H1 (cell line): ENCODE results near the gene SLC35D2. TPM values are rescaled to one million over a fixed set of nuclear protein-coding genes. Genes with fewer than 3 reads are reported as not detected.

ENCODE experiments used
- CTCF ChIA-PET: fragments of 300-600 bp; sonication (Branson Sonifier 250); formaldehyde crosslinking; loops from one replicate; lab custom pipeline; 2021; ENCODE audit not compliant: partially characterized antibody; lab: Charles Lee
- POLR2A ChIA-PET: fragments of 300-600 bp; sonication (Branson Sonifier 250); formaldehyde crosslinking; loops from one replicate; lab custom pipeline; 2021; ENCODE audit warnings: inconsistent platforms; ENCODE audit not compliant: partially characterized antibody; lab: Charles Lee
- DNase-seq, 2 experiments: peaks; one replicate each; pipeline versions ENCODE4 v3.0.0 to v3.0.0-alpha.2; 2010 to 2022; ENCODE audit warnings: low spot score in 2 of 2, low read depth in 1 of 2, mixed read lengths in 1 of 2
- FAIRE-seq: peaks from 2 replicates; lab custom pipeline; 2011; peaks lifted over from hg19 to GRCh38; lab: Jason Lieb, UNC
- H2AFZ ChIP-seq: 2 replicates; pipeline ENCODE4 v1.8.1; 2012; ENCODE audit warnings: low read length, inconsistent platforms
- H2AK5ac ChIP-seq: 2 replicates; pipeline ENCODE4 v1.6.1; 2013; ENCODE audit warnings: low read depth, low read length
- H2BK120ac ChIP-seq: replicated peaks from 2 replicates; pipeline ENCODE3; 2013; ENCODE audit warnings: low read depth, low read length, inconsistent platforms
- H2BK12ac ChIP-seq: 2 replicates; pipeline ENCODE4 v1.6.1; 2013; ENCODE audit warnings: low read depth, low read length
- H2BK15ac ChIP-seq: 2 replicates; pipeline ENCODE4 v1.6.1; 2013; ENCODE audit warnings: low read length
- H2BK20ac ChIP-seq: 2 replicates; pipeline ENCODE4 v1.6.1; 2013; ENCODE audit warnings: low read length
- H2BK5ac ChIP-seq: 2 replicates; pipeline ENCODE4 v1.6.1; 2013; ENCODE audit warnings: low read depth, low read length
- H3K14ac ChIP-seq: 2 replicates; pipeline ENCODE4 v1.6.1; 2013; ENCODE audit warnings: inconsistent platforms; ENCODE audit not compliant: insufficient read length
- H3K18ac ChIP-seq: 2 replicates; pipeline ENCODE4 v1.6.1; 2013; ENCODE audit warnings: low read length; ENCODE audit errors: extremely low read depth
- H3K23ac ChIP-seq: 2 replicates; pipeline ENCODE4 v1.6.1; 2013; ENCODE audit warnings: inconsistent platforms; ENCODE audit not compliant: insufficient read length
- H3K23me2 ChIP-seq: 2 replicates; pipeline ENCODE4 v1.6.1; 2013; ENCODE audit warnings: low read depth, low read length
- H3K27ac ChIP-seq: 2 replicates; pipeline ENCODE4 v1.6.1; 2011; ENCODE audit warnings: low read depth, low read length, inconsistent platforms
- H3K27me3 ChIP-seq, 4 experiments: replicated peaks in 1 of 4; 1 replicate in 1 of 4; 2 replicates in 3 of 4; pipeline versions ENCODE4 v1.6.1 to v1.8.1; 2011 to 2013; ENCODE audit warnings: low read length in 3 of 4, mild to moderate bottlenecking in 3 of 4, inconsistent platforms in 2 of 4, mixed read lengths in 2 of 4, moderate library complexity in 1 of 4; ENCODE audit not compliant: control insufficient read depth in 3 of 4, insufficient read depth in 3 of 4; ENCODE audit errors: extremely low read depth in 1 of 4
- H3K36me3 ChIP-seq, 4 experiments: 2 replicates each; pipeline versions ENCODE4 v1.6.1 to v1.8.1; 2011 to 2013; ENCODE audit warnings: mild to moderate bottlenecking in 4 of 4, low read length in 3 of 4, moderate library complexity in 2 of 4, control low read depth in 1 of 4, inconsistent platforms in 1 of 4; ENCODE audit not compliant: insufficient read depth in 4 of 4, control insufficient read depth in 2 of 4
- H3K4ac ChIP-seq: replicated peaks from 2 replicates; pipeline ENCODE3; 2013; ENCODE audit warnings: low read length, low read depth, mixed read lengths, inconsistent platforms; ENCODE audit not compliant: insufficient read length
- H3K4me1 ChIP-seq, 4 experiments: replicated peaks in 1 of 4; 1 replicate in 1 of 4; 2 replicates in 3 of 4; pipeline versions ENCODE4 v1.6.1 to v1.8.1; 2011 to 2013; ENCODE audit warnings: low read length in 3 of 4, inconsistent platforms in 2 of 4, mixed read lengths in 1 of 4; ENCODE audit not compliant: insufficient read depth in 4 of 4, control insufficient read depth in 3 of 4
- H3K4me2 ChIP-seq, 2 experiments: 2 replicates each; pipeline versions ENCODE4 v1.6.1 to v1.8.1; 2011 to 2013; ENCODE audit warnings: low read depth in 2 of 2, low read length in 2 of 2, control low read depth in 1 of 2, inconsistent platforms in 1 of 2, mild to moderate bottlenecking in 1 of 2; ENCODE audit not compliant: insufficient read depth in 1 of 2
- H3K4me3 ChIP-seq, 4 experiments: fragments of 200-600, 300-600 bp in 1 of 4; sonication (generic), shearing (Covaris generic), sonication (Bioruptor Twin) in 1 of 4; 2 replicates each; pipeline versions ENCODE4 v1.5.1 to v1.8.1; 2011 to 2016; ENCODE audit warnings: low read length in 4 of 4, low read depth in 3 of 4, control low read depth in 2 of 4, inconsistent platforms in 2 of 4, mild to moderate bottlenecking in 2 of 4, mixed read lengths in 1 of 4, moderate library complexity in 1 of 4; ENCODE audit not compliant: insufficient read depth in 2 of 4; ENCODE audit errors: extremely low read depth in 1 of 4
- H3K56ac ChIP-seq: replicated peaks from 2 replicates; pipeline ENCODE3; 2013; ENCODE audit warnings: low read depth, mild to moderate bottlenecking, mixed read lengths, low read length, inconsistent platforms; ENCODE audit not compliant: insufficient read length
- H3K79me1 ChIP-seq: 2 replicates; pipeline ENCODE4 v1.6.1; 2013; ENCODE audit warnings: low read depth, low read length, control low read depth
- H3K79me2 ChIP-seq, 2 experiments: 2 replicates each; pipeline versions ENCODE4 v1.6.1 to v1.8.1; 2012 to 2013; ENCODE audit warnings: low read length in 2 of 2, mild to moderate bottlenecking in 2 of 2, inconsistent platforms in 1 of 2; ENCODE audit not compliant: insufficient read depth in 2 of 2, control insufficient read depth in 1 of 2
- H3K9ac ChIP-seq, 4 experiments: replicated peaks in 1 of 4; 1 replicate in 1 of 4; 2 replicates in 3 of 4; pipeline versions ENCODE4 v1.6.1 to v1.8.1; 2011 to 2013; ENCODE audit warnings: low read depth in 3 of 4, low read length in 3 of 4, control low read depth in 2 of 4, mild to moderate bottlenecking in 2 of 4, moderate library complexity in 2 of 4, inconsistent platforms in 1 of 4; ENCODE audit errors: extremely low read depth in 1 of 4
- H3K9me3 ChIP-seq, 2 experiments: 2 replicates each; pipeline versions ENCODE4 v1.6.1 to v1.8.1; 2012 to 2013; ENCODE audit warnings: mild to moderate bottlenecking in 2 of 2, moderate library complexity in 2 of 2, control low read depth in 1 of 2, inconsistent platforms in 1 of 2, low read depth in 1 of 2, low read length in 1 of 2, mixed read lengths in 1 of 2; ENCODE audit not compliant: insufficient read depth in 2 of 2
- H4K20me1 ChIP-seq, 2 experiments: replicated peaks in 1 of 2; 2 replicates each; pipeline versions ENCODE3 to v1.8.1; 2011 to 2013; ENCODE audit warnings: inconsistent platforms in 2 of 2, low read length in 2 of 2, mild to moderate bottlenecking in 1 of 2; ENCODE audit not compliant: insufficient read depth in 2 of 2, control insufficient read depth in 1 of 2
- H4K5ac ChIP-seq: 2 replicates; pipeline ENCODE4 v1.6.1; 2013; ENCODE audit warnings: low read length, low read depth, mixed read lengths, inconsistent platforms; ENCODE audit not compliant: insufficient read length
- H4K8ac ChIP-seq: 2 replicates; pipeline ENCODE4 v1.8.0; 2013; ENCODE audit warnings: mild to moderate bottlenecking, moderate library complexity, low read length, inconsistent platforms; ENCODE audit not compliant: insufficient read depth; ENCODE audit errors: extremely low read depth
- H4K91ac ChIP-seq: replicated peaks from 2 replicates; pipeline ENCODE3; 2013; ENCODE audit warnings: low read length, mixed read lengths, inconsistent platforms; ENCODE audit not compliant: insufficient read length
- ATF2 ChIP-seq: IDR thresholded peaks from 2 replicates; pipeline ENCODE4 v1.6.1; 2012; ENCODE audit warnings: low read length, inconsistent platforms
- BRCA1 ChIP-seq: IDR thresholded peaks from 2 replicates; pipeline ENCODE4 v1.6.1; 2012; ENCODE audit warnings: low read depth, low read length, improper control_type of control experiment
- FOSL1 ChIP-seq: IDR thresholded peaks from 2 replicates; pipeline ENCODE4 v1.6.1; 2011; ENCODE audit warnings: mild to moderate bottlenecking, low read depth, low read length, moderate library complexity; ENCODE audit not compliant: insufficient read depth
- JUN ChIP-seq: IDR thresholded peaks from 2 replicates; pipeline ENCODE4 v1.6.1; 2011; ENCODE audit warnings: low read depth, mild to moderate bottlenecking, improper control_type of control experiment, low read length
- KDM5A ChIP-seq: fragments of 200-600 bp; IDR thresholded peaks from 2 replicates; pipeline ENCODE4 v1.7.1; 2012; ENCODE audit warnings: mild to moderate bottlenecking, low read length, inconsistent platforms, mixed read lengths
- MAFK ChIP-seq: IDR thresholded peaks from 2 replicates; pipeline ENCODE4 v1.6.1; 2012; ENCODE audit warnings: low read depth, mild to moderate bottlenecking, improper control_type of control experiment, low read length
- POLR2A ChIP-seq, 2 experiments: IDR thresholded peaks; 1 replicate in 1 of 2; 2 replicates in 1 of 2; pipeline ENCODE4 v1.6.1; 2011; ENCODE audit warnings: low read depth in 2 of 2, low read length in 2 of 2, mild to moderate bottlenecking in 2 of 2; ENCODE audit errors: control extremely low read depth in 1 of 2
- POLR2AphosphoS5 ChIP-seq: IDR thresholded peaks from 2 replicates; pipeline ENCODE4 v1.6.1; 2011; ENCODE audit warnings: low read depth, low read length
- RBBP5 ChIP-seq: IDR thresholded peaks from 2 replicates; pipeline ENCODE4 v1.7.1; 2012; ENCODE audit warnings: low read depth, mild to moderate bottlenecking, inconsistent platforms, low read length, moderate library complexity, borderline replicate concordance
- SIX5 ChIP-seq: IDR thresholded peaks from 2 replicates; pipeline ENCODE4 v1.6.1; 2011; ENCODE audit warnings: mild to moderate bottlenecking, low read depth, low read length
- SUZ12 ChIP-seq: fragments of 200-600 bp; sonication (generic); IDR thresholded peaks from 2 replicates; pipeline ENCODE4 v1.6.1; 2012; ENCODE audit warnings: mild to moderate bottlenecking, inconsistent platforms, low read length, moderate library complexity, mixed read lengths
- TAF1 ChIP-seq: IDR thresholded peaks from 2 replicates; pipeline ENCODE4 v1.6.1; 2011; ENCODE audit warnings: mild to moderate bottlenecking, low read depth, low read length
- TCF12 ChIP-seq: IDR thresholded peaks from 2 replicates; pipeline ENCODE4 v1.6.1; 2011; ENCODE audit warnings: low read depth, mild to moderate bottlenecking, low read length
- YY1 ChIP-seq: IDR thresholded peaks from 2 replicates; pipeline ENCODE4 v1.6.1; 2011; ENCODE audit warnings: low read depth, mild to moderate bottlenecking, low read length
- WGBS, 2 experiments: shearing (Covaris generic) in 1 of 2; methylation state at CpG; one replicate each; pipeline versions ENCODE4 v1.1.6 to v1.1.7; 2013 to 2015; ENCODE audit warnings: low lambda C conversion rate in 2 of 2, mixed read lengths in 2 of 2, inconsistent platforms in 1 of 2, low coverage in 1 of 2, missing lambda C conversion rate in 1 of 2; ENCODE audit not compliant: insufficient replicate concordance in 2 of 2, insufficient coverage in 1 of 2, insufficient read length in 1 of 2; ENCODE audit errors: extremely low coverage in 1 of 2, missing lambda C conversion rate in 1 of 2; 5-methylcytosine and 5-hydroxymethylcytosine counted together
- polyA plus RNA-seq, 7 experiments: library from polyadenylated mRNA; depleted of rRNA in 3 of 7; stranded (reverse) in 5 of 7; unstranded in 2 of 7; fragments of >200 nt in 5 of 7; fragments of 200-250 nt in 2 of 7; gene quantifications; 1 replicate in 5 of 7; 2 replicates in 1 of 7; 4 replicates in 1 of 7; pipeline versions ENCODE4 v1.2.1 to v1.2.3, GENCODE V29; 2011 to 2013; ENCODE audit warnings: missing spikeins in 2 of 7, mixed read lengths in 2 of 7
- total RNA-seq: library from RNA; stranded (reverse); fragmentation: NEBNext Ultra II Directional; extraction: Animal tissue kit (Norgen Biotek cat#: 25700); gene quantifications from 2 replicates; pipeline ENCODE4 v1.2.1, GENCODE V29; 2021

The SLC35D2 gene
- total and polyA plus RNA-seq, 2 of the 8 experiments (the other 6 are each of a cell fraction or from before 2014, with no cell fraction given): 9.6 to 11.5 TPM

- H2BK15ac ChIP-seq: no peak overlapping the region
- H3K4me3 ChIP-seq: no peak overlapping the region
- H3K9ac ChIP-seq: no peak overlapping the region
- H3K27me3 ChIP-seq: no peaks in the 10 kb centered on the region
- FAIRE-seq (no peak), DNase-seq (no peak)
- no peak overlapping the region for H2BK20ac ChIP-seq
- no peak overlapping the region for H2BK120ac ChIP-seq
- no peak overlapping the region for H3K4ac ChIP-seq
- no peaks in the 10 kb centered on the region for H3K36me3 ChIP-seq
- H4K91ac ChIP-seq: no peak overlapping the region
- no peaks in the 10 kb centered on the region for H3K79me2 ChIP-seq
- no peak overlapping the region for H3K14ac ChIP-seq
- ChIA-PET CTCF (no interaction called here), POLR2A (no interaction called here)
- peaks cover 0 to 4% of the 10 kb centered on the region in 2 experiments; a peak in 3 of 4 replicates for H3K9me3 ChIP-seq
- no peaks in the 10 kb centered on the region for H3K79me1 ChIP-seq
- H4K20me1 ChIP-seq: no peaks in the 10 kb centered on the region
- H4K5ac ChIP-seq: no peak overlapping the region
- H3K4me1 ChIP-seq: peaks cover 0 to 33% (median 17%) of the 10 kb centered on the region in 4 experiments; a peak in 6 of 7 replicates
- H3K4me2 ChIP-seq: 0 out of 4 replicates have a peak overlapping the region, but pooled peaks of 1 of the 2 experiments have one; percentile 3
- no peak overlapping the region for H2AK5ac ChIP-seq
- 80% methylated on average over 9 of the region's 9 CpGs; no CpG with 5 or more reads in 1 of the 2 experiments for WGBS, 2 experiments
- 0 out of 2 replicates have a peak overlapping the region, but pooled peaks have one; percentile 21 for H2BK12ac ChIP-seq
- 0 out of 2 replicates have a peak overlapping the region, but pooled peaks have one; percentile 19 for H2AFZ ChIP-seq
- H3K56ac ChIP-seq: no peak overlapping the region
- no peaks in the 10 kb centered on the region for H3K23me2 ChIP-seq
- H2BK5ac ChIP-seq: peak overlapping the region; percentile 21; the same call in 1 of the 2 replicates
- H3K23ac ChIP-seq: no peak overlapping the region
- H3K18ac ChIP-seq: no peak overlapping the region
- no peak overlapping the region for H4K8ac ChIP-seq
- no peak overlapping the region for H3K27ac ChIP-seq
- TF ChIP-seq JUN (no peak), SUZ12 (no peak), TAF1 (no peak), POLR2AphosphoS5 (no peak), BRCA1 (no peak), YY1 (no peak), FOSL1 (no peak), SIX5 (no peak), RBBP5 (no peak), KDM5A (no peak), POLR2A (IDR thresholded peaks at IDR 0.05; ENCODE audit: control extremely low read depth in 1 of 2, low read depth in 2 of 2, low read length in 2 of 2) (no peak), MAFK (no peak), ATF2 (no peak), TCF12 (no peak)
Measured at GRCh38 chr9:96345551-96345950, 38.0 kb downstream of the SLC35D2 start.
